GM19463 (cell line): ENCODE data around the gene MYLK4.

ENCODE experiments used
- ATAC-seq: cut with Tn5 transposase; IDR thresholded peaks from one replicate; pipeline ENCODE4 v1.9.1; 2021; ENCODE audit warnings: mild to moderate bottlenecking, moderate library complexity; ENCODE audit not compliant: unreplicated experiment

MYLK4 gene

DNA sequence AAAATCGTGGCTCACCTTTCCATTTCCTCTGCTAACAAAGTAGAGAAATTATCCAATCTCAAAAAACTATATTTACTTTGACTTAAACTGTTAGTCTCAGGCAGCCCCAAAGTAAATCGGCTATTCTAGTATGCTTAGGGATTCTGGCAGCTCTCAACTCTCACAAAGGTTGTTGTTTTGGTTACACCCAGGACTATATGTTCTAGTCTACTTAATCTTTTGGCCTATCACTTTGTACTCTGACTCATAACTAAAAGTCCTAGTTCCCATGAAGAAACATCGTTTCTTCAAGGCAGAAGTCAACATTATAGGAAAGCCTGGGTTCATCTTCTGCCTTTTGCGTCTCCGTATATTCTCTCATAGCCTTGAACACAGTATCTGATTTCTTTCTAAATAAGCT lies 42.3 kb downstream of the MYLK4 start:
- ATAC-seq, result no peak

DNA sequence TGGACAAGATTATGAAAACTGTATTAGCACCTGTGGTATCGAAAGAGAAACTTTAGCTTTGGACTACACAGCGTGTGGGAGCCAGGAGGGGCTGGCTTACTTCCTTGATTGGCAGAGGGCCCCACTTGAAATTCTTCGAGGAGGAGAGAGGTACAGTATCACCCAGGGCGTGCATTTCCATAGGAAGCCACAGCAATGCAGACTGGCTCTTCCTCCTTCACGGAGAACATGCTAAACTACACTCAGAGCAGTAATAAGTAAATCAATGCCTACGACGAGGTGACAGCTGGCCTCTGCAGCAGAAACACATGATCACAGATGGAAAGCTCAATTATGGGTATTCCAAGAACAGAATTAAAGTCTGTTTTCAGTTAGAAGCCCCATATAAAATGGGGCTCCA lies 44.2 kb downstream of the MYLK4 start:
- no peak for ATAC-seq

DNA sequence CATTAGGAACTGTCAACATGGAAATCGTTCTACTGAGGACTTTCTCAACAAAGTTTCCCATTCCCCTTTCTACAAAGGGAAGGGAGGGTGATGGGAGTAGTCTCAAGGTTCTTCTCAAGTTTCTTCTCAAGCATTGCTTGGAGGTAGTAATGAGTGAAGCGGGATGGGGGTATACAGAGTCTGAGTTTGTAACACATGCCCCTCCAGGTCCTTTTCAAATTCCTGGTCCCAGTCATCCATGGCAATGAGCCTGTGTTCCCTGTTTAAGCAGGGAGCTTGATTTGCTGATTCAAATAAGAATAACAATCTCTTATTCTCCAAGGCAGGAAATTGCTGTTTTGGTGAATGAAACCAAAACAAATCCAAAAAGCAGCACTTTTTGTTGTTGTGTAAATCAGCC lies 45.5 kb downstream of the MYLK4 start:
- ATAC-seq, result no peak

DNA sequence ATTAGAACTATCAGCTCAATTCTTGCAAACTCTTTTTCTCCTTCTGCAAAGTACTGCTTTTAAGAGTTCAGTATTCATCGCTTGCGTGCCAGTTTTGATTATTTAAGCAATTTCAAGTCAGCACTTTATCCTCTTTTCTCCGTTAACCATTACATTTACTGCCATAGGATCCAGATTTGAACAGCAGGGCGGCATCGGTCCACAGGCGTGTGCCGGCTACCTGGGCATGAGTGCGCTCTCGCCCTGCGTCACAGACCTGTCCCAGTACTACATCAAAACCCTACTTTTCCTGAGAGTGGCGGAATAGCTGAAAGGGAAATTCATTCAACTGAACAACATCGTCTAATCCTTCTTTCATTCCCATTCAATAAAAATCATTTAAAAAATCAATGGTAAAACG lies 53.4 kb downstream of the MYLK4 start:
- no peak for ATAC-seq

DNA sequence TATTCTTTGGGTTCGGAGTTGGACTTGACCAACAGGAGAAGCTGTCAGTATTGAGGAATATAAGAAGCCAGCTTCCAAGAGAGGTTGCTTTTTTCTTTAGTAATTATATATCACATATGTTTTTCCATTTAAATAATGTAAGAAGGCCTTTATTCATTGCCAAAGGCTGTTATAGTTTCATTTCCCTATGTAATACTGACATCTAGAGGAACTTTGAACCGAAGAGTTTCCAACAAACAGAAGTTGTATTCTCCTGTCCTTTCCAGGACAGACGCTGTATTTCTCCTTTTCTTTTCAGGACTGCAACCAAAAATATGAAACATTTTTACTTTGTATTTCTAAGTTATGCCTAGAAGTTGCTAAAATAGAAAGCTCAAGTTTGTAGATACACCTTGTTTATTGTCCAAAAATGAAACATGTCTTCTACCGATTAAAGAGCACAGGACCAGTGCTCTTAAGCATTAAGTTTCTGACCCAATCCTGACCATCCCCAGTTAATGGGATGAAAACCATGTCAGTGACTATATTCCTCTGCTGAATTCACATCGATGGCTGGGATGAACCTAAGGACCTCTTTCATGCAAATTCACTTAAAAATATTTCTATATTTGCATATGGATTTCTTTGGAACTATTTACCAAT lies 55.1 kb downstream of the MYLK4 start:
- ATAC-seq, result no peak

DNA sequence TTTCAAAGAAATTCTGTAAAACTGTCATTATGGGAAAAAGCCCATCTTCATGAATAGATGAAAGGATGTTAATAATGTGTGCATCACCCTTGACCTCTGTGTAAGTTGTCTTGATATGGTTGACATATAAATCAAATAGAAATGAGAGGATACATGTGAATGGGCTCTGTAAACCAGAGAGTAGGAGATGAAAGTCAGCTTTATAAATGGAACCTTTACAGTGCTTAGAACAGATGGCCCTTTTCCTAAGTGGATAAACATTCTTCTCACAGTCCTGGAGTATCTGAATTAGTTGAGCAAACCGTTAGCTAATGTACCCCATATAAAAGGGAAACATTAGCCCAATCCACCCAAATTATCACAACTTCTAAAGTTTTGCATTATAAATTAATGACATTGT lies 57.5 kb downstream of the MYLK4 start:
- ATAC-seq, result no peak

DNA sequence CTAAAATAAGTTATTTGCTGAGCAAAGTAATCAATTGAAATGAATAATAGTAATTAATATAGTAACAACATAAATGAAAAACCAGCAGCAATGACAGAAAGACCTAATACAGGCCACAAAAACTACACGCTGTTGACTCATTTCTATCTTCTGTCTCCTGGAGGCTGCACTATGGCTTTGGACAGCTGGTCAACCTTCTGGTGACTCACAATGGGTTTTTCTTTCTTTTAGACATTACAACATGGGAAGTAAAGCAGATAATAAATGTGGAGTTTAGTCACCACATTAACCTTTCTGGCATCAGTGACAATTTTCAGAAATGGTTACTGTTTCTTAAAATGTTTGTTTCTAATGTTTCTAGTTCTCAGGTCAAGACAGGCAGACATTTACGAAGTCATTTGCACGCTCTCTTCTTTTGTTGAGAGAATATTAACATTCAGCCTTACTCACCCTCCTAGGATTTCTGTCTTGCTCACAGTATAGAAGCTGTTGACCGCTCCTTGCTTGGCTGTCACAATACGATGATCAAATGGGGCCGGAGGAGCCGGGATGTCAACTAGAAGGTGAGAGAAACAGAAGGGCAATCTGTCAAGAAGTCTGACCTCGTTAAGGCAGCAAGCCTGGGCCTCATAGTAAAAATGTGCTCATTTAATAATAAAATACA lies 62.2 kb downstream of the MYLK4 start:
- no peak for ATAC-seq

DNA sequence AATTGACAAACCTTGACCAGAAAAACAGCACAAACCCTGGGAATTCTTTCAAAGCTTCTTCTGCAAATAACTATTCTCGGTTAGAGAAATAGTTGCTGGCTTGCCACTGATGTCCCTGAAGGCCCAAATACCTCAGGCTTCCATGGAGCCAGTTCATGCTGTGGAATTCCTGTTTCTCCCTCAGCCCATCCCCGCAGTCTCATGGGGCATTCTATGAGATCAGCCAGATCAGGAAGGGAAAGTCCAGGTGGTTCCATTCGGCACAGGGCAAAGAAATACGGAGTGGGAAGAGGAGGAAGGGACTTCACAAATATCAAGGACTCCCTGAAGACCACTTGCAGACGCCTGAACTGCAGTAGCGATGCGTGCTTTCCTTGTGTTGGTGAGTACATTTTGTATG lies 63.3 kb downstream of the MYLK4 start:
- ATAC-seq, result no peak

DNA sequence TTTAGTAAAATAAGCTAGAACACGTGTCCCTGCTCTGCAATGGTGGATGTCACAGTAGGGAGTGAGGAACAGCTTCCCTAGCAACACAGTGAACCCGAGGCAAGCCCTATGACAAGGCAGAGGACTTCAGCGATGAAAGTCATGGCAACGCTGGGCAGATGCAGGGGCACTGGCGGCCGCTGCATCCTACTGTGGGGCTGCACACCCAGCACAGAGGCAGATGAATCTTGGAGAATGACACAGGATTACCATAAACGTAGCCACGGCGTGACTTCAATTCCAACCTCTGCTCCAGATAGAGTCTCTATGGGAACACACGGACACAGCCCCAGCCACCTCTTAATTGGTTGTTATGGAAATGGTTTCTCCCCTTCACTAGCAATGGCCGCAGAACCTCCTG lies 64.2 kb downstream of the MYLK4 start:
- no peak for ATAC-seq

DNA sequence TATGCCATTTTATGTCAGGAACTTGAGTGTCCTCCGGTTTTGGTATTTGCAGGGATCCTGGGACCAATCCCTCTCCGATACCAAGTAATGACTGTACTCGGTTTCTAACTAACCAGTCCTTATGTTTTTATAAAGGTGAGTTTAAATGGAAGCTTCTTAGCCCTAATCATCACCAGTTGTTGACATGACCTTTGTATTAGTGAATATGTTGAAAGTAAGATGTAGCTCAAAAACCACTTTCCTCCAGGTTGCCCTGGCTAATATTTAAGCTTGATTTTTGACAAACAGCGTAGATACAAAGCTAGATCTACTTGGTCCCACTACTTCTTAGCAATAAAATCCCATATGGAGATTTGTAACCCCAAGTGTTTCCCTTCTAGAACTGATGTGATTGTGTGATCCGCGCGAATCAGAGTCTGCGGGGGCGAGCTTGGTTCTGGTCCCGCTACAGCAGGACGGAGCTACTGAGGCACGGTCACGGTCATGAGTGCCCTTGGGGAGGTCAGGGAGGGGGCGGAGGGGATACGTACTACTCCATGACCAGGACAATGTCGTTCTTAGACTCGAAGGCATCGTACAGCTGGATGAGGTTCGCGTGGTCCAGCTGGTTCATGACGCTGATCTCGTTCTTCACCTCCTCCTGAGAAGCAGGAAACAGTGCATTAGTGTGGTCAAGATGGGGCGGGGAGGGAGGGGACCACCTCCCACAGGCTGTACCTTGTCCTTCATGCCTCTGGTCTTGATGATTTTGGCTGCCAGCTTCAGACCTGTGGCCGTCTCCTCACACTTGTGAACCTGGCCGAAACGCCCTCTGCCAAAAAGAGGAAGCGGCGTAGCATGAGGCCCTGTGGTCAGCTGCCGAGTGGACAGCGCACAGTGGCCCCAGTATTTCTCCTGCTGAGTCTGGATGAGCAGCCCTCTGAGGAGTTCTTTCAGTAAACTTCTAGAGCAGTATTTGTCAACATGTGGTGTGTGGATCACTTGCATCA lies 65.7 kb downstream of the MYLK4 start:
- ATAC-seq, result no peak

DNA sequence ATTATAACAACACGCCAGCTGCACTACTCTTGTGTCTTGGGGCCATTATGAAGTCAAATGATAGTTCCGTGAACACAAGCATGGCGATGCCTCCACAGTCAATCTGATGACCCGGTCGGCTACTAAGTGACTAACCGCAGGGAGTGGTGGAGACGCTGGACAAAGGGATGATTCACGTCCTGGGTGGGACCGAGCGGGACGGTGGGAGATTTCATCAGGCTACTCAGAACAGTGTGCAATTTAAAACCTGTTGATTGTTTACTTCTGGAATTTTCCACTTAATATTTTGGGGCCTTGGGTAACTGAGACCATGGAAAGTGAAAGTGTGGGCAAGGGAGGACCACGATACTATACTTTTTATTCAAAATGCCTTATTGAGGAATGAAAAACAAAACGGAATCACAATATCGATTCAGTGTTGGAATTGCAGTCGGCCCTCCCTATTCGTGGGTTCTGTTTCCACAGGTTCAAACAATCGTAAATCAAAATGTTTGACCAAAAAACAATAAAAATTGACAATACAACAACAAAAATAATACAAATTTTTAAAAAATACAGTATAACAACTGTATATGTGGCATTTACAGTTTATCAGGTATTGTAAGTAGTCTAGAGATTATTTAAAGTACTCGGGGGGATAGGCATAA lies 66.5 kb downstream of the MYLK4 start:
- ATAC-seq, result no peak

DNA sequence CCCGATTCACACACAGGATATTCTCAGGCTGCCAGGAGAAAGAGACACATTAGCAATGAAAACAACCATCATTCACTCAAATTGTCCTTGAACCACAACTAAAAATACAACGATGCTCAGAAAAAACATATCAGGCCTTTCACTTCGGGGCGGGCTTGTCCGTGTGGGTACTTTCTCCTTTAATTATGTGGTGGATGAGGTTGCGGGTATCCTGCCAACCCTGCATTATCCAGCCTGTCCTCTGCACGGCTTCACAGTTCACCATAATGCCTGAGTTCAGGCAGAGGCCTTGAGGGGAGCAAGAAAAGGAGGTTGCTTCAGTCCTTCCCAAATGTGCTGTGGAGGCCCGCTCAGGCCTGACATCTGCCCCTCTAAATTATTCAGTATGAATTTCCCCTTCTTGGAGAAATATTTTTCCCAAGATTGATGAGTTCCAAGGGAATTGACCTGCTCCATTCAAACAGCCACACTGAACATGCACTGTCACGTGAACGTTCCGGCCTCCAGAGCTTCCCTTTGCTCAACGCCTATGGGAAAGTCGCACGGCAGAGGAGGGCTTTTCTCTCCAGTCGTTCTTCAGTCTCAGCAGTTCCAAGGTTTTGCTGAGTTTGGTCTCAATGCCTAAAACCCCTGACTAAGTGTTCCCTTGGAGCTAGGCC lies 70.3 kb downstream of the MYLK4 start:
- no peak for ATAC-seq

DNA sequence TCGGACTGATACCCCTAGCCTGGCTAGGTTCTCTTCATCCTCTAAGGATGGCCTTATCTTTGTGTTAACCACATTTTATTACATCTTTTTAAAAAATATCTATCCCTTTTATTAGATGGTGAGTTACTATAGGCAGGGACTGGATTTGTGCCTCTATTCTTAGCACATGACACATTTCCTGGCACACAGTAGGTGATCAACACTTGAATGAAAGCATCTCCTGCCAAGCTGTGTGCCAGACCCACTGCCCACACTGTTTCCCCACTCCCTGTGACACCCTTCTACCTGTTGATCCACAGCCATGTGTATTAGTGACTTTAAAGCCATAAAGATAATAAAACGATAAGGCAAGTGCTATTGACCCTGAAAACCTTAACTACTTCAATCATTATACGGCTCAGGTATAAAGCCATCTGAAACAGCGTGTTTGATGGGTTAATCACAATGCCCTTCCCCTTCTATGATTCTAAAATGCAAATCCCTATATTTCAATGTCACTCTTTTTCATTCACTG lies 73.6 kb downstream of the MYLK4 start:
- ATAC-seq, result no peak

DNA sequence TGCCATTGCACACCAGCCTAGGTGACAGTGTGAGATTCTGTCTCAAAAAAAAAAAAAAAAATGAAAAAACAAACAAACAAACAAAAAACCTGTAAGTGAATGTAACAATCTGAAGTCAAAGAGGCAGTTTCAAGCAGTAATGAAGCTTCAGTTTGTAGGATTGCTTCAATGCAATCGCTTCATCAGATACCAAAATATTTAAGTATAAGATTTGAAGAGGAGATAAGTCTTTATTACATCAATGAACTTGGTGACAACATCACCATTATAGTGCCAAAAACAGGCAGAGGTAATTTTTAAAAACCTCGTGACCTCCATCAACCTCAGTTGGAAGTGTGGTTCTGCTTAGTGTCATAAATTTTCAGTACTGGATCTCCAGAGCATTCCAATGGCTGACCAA lies 74.7 kb downstream of the MYLK4 start:
- ATAC-seq, result no peak

DNA sequence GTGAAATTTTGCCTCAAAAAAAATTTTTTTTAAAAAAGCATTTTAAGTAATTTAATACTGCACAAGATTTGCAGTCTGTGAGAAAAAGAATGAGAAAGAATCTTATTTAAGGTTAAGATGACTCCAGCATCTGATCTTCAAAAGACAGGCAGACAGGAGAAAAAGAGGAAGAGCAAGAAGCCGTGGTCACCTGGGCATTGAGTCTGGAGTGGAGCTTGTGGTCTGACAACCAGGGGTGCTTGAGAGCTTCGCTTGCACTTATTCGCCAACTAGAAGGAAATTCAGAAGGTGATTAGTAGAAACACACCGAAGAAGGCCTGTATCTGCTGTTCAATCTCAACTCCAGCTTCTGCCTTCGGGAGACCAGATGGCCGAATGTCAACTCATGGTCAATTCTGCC lies 75.9 kb downstream of the MYLK4 start:
- no peak for ATAC-seq

DNA sequence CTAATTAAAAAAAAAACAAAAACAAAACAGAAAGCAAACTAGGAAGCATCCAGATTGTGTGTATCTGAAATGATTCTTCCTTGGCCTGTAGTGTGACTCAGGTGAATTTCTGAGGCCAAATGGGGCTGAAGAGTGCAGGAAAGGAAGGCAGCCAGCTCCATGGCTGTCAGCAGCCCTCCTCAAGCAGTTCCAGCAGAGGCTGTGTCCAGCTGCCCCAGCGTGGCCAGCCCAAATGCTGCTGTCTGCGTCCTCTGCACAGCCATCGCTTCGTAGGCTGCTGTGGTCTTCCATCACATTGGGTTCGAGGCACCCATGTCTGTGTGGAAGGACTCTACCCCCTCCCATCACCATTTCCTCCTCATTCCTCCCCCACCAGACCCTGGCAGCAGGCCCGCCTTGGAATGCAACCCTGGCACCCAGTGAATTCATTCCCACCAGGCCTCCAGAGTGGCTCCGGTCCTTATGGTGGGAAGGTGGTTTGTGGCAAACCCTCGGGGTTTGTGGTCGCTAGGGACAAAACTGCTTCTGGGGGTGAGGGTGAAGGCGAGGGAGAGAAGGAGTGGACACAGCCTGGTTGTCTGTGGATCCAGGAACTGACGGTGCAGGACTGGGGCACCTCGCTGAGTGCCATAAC lies 81.5 kb downstream of the MYLK4 start:
- no peak for ATAC-seq

DNA sequence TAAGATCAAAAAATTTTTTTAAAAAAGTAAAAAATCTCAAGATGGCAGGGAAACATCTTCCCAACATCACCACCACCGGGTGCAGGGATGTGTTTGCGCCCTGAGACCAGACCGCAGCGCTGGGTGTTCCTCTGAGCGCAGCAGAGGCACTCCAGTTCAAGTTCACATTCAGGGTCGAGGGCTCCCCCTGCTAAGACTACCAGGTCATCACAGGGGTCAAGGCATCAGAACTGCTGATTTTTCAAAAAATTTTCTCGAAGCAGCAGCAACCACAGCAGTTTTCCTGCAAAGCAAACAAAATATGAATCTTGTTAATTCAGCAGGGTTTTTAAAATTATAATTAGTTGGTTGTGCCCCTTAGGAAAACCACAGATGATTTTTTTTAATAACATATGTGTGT lies 83.1 kb downstream of the MYLK4 start:
- ATAC-seq, result no peak

DNA sequence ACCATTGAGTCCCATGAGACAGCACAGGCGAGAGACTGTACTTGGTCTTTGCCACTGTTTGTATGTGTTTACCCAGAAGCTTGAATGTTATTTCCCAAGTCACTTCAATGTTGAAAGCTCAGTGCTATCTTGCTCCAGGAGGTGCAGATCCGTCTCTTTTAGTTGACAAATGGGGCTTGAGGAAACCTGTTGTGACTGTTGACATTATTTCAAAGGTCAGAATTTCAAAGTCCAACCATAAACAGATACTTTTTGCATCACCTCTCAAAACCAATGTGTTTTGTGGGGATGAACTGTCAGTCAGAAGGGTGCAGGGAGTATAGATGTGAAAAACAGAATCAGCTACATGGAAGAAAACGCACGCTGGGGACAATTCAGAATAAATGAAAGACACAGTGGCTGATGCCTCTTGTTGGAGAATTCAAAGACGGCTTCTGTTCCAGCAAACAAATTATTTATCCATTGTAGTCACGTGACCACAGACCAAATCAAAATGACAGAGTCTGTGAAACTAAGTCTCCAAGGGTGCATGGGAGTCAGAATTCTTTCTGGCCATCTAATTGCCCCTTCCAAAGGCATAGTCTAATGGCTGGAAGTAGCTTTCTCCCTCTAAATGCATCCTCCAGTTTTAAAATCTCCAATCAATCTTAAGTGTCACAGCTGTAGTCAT lies 83.7 kb downstream of the MYLK4 start:
- no peak for ATAC-seq
